Islet precursor cell (in vitro differentiated cells): ENCODE data around the gene CAMK2B.
A peak's percentile ranks its signal among the peaks of the same experiment; 100 is the strongest.

Source experiments
- DNase-seq: peaks from one replicate; pipeline ENCODE4 v3.0.0-alpha.2; 2018

Gene CAMK2B

GRCh38 chr7:44272456-44272855, 52.9 kb downstream of the CAMK2B start:
- DNase-seq = no peak

GRCh38 chr7:44269943-44270493, 55.4 kb downstream of the CAMK2B start:
- no peak for DNase-seq

GRCh38 chr7:44269417-44269816, 56.0 kb downstream of the CAMK2B start:
- DNase-seq = no peak

- no peak for DNase-seq
Measured at GRCh38 chr7:44268671-44269070, 56.7 kb downstream of the CAMK2B start.

GRCh38 chr7:44267719-44268421, 57.5 kb downstream of the CAMK2B start:
- DNase-seq = no peak

GRCh38 chr7:44267178-44267577, 58.2 kb downstream of the CAMK2B start:
- DNase-seq = no peak

GRCh38 chr7:44266526-44266925, 58.9 kb downstream of the CAMK2B start:
- DNase-seq = no peak

- no peak for DNase-seq
Measured at GRCh38 chr7:44265728-44266127, 59.7 kb downstream of the CAMK2B start.

GRCh38 chr7:44264221-44264931, 61.0 kb downstream of the CAMK2B start:
- no peak for DNase-seq

- DNase-seq = no peak
Measured at GRCh38 chr7:44263326-44264082, 61.9 kb downstream of the CAMK2B start.

- DNase-seq = no peak
Measured at GRCh38 chr7:44262031-44262430, 63.4 kb downstream of the CAMK2B start.

GRCh38 chr7:44261240-44261639, 64.2 kb downstream of the CAMK2B start:
- no peak for DNase-seq

GRCh38 chr7:44259547-44260457, 65.6 kb downstream of the CAMK2B start:
- no peak for DNase-seq

GRCh38 chr7:44258865-44259546, 66.4 kb downstream of the CAMK2B start:
- no peak for DNase-seq

GRCh38 chr7:44258423-44258760, 67.0 kb downstream of the CAMK2B start:
- DNase-seq = no peak

- DNase-seq = peak; percentile 98
Measured at GRCh38 chr7:44257618-44258422, 67.6 kb downstream of the CAMK2B start.

GRCh38 chr7:44257213-44257612, 68.2 kb downstream of the CAMK2B start:
- no peak for DNase-seq

GRCh38 chr7:44256459-44256858, 68.9 kb downstream of the CAMK2B start:
- DNase-seq = no peak

- DNase-seq = no peak
Measured at GRCh38 chr7:44251881-44252280, 73.5 kb downstream of the CAMK2B start.

GRCh38 chr7:44251269-44251668, 74.1 kb downstream of the CAMK2B start:
- DNase-seq = no peak

GRCh38 chr7:44249639-44250234, 75.7 kb downstream of the CAMK2B start:
- no peak for DNase-seq
